Cardiac muscle cell (in vitro differentiated cells and primary cell): Measurements from ENCODE around the gene CALN1. TPM values are rescaled to one million over a fixed set of nuclear protein-coding genes. Genes with fewer than 3 reads are reported as not detected.
"Not testable (repeated sequence)": the region's sequence is repeated elsewhere in the genome, so short reads cannot be mapped to it uniquely, and the experiment has no call there.

ENCODE experiments used
- DNase-seq, 2 donors: peaks; one replicate each; pipeline versions ENCODE4 v3.0.0 to v3.0.0-alpha.2; 2010 to 2017; ENCODE audit warnings: low read depth in 1 of 2, low spot score in 1 of 2
- H3K27ac ChIP-seq: fragments of 200-600 bp; sonication (generic); 2 replicates; pipeline ENCODE4 v1.5.1; 2016
- H3K27me3 ChIP-seq: fragments of 200-600 bp; sonication (generic); 2 replicates; pipeline ENCODE4 v1.6.0; 2016; ENCODE audit warnings: control low read depth
- H3K36me3 ChIP-seq: fragments of 200-600 bp; sonication (generic); 2 replicates; pipeline ENCODE4 v1.5.1; 2016; ENCODE audit warnings: control low read depth
- H3K4me1 ChIP-seq: fragments of 200-600 bp; sonication (generic); 2 replicates; pipeline ENCODE4 v1.8.1; 2017; ENCODE audit warnings: low read depth, mild to moderate bottlenecking, mixed run types
- H3K4me3 ChIP-seq: fragments of 200-600 bp; sonication (generic); 2 replicates; pipeline ENCODE4 v1.5.1; 2016; ENCODE audit warnings: mild to moderate bottlenecking
- H3K9me3 ChIP-seq: fragments of 200-600 bp; sonication (generic); 2 replicates; pipeline ENCODE4 v1.5.1; 2017; ENCODE audit warnings: low read depth, mild to moderate bottlenecking, control low read depth
- CTCF ChIP-seq: IDR thresholded peaks from 2 replicates; pipeline ENCODE4 v1.5.1; 2012; ENCODE audit warnings: low read depth, mild to moderate bottlenecking, low read length
- polyA plus RNA-seq: library from polyadenylated mRNA; unstranded; fragments of >200 nt; fragmentation: Nextera tagmentation; extraction: Ambion mirVana; gene quantifications from 2 replicates; pipeline ENCODE4 v1.2.1, GENCODE V29; 2016
- total RNA-seq: library from RNA; depleted of rRNA; stranded (reverse); fragments of >200 nt; gene quantifications from 2 replicates; pipeline ENCODE4 v1.2.3, GENCODE V29; 2016

CALN1 gene
- total and polyA plus RNA-seq, 2 experiments from 2014 or later: 0.03 to 0.18 TPM

- H3K36me3 ChIP-seq: no peaks in the 10 kb centered on the region
- no peak for TF ChIP-seq CTCF
- H3K27me3 ChIP-seq: no peaks in the 10 kb centered on the region
- no peaks in the 10 kb centered on the region for H3K9me3 ChIP-seq
- no peak for DNase-seq
- no peaks in the 10 kb centered on the region for H3K4me1 ChIP-seq
- no peak overlapping the region for H3K27ac ChIP-seq
- no peak overlapping the region for H3K4me3 ChIP-seq
These were observed 198.4 kb downstream of the CALN1 start for GRCh38 chr7:72213769-72214168.

- Histone ChIP-seq H3K9me3 (no peaks in the 10 kb centered on the region), H3K4me1 (no peaks in the 10 kb centered on the region), H3K27ac (no peak overlapping the region), H3K36me3 (no peaks in the 10 kb centered on the region), H3K27me3 (no peaks in the 10 kb centered on the region), H3K4me3 (no peak overlapping the region)
- no peak for TF ChIP-seq CTCF
- DNase-seq: no peak
These were observed 199.1 kb downstream of the CALN1 start for GRCh38 chr7:72213081-72213480.

GRCh38 chr7:72211175-72211574 lies 201.0 kb downstream of the CALN1 start:
- Histone ChIP-seq H3K4me1 (no peaks in the 10 kb centered on the region), H3K27ac (no peak overlapping the region), H3K9me3 (no peaks in the 10 kb centered on the region), H3K27me3 (no peaks in the 10 kb centered on the region), H3K36me3 (no peaks in the 10 kb centered on the region), H3K4me3 (no peak overlapping the region)
- no peak for TF ChIP-seq CTCF
- no peak for DNase-seq

GRCh38 chr7:72209006-72209405 lies 203.1 kb downstream of the CALN1 start:
- not testable (repeated sequence) for H3K27ac ChIP-seq, H3K36me3 ChIP-seq, DNase-seq, H3K4me1 ChIP-seq, H3K27me3 ChIP-seq, H3K4me3 ChIP-seq, H3K9me3 ChIP-seq

GRCh38 chr7:72196176-72196575 lies 216.0 kb downstream of the CALN1 start:
- Histone ChIP-seq H3K36me3 (no peaks in the 10 kb centered on the region), H3K27ac (no peak overlapping the region), H3K4me3 (no peak overlapping the region), H3K9me3 (no peaks in the 10 kb centered on the region), H3K4me1 (no peaks in the 10 kb centered on the region), H3K27me3 (no peaks in the 10 kb centered on the region)
- no peak for DNase-seq
- TF ChIP-seq CTCF: no peak

- no peak for TF ChIP-seq CTCF
- Histone ChIP-seq H3K4me3 (no peak overlapping the region), H3K27me3 (no peaks in the 10 kb centered on the region), H3K36me3 (no peaks in the 10 kb centered on the region), H3K4me1 (no peaks in the 10 kb centered on the region), H3K9me3 (no peaks in the 10 kb centered on the region), H3K27ac (no peak overlapping the region)
- no peak for DNase-seq
These were observed 221.2 kb downstream of the CALN1 start for GRCh38 chr7:72190919-72191318.
